ENCODE results near the gene UXS1. TPM values are rescaled to one million over a fixed set of nuclear protein-coding genes. Genes with fewer than 3 reads are reported as not detected.

Gene UXS1
- polyA plus RNA-seq, 3 donors, result 72.0 to 80.5 (median 72.5) TPM

DNA sequence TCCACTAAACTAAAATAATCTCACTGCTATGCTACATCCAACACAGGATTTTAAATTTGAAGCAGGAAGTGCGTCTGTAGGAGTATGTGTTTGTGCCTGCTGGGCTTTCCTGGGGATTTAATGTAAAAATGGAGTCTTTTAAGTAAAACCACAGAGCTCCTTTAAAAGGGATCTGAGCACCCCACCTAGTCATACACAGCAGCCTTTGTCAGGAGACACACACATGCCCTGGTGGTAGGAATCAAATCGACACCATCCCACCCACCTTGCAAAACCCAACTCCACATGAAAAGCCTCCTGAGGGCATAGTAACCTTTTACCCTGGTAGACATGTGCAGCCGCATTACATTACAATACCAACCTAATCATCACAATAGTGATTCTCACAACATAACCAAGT is 29.1 kb downstream of the UXS1 start:
- DNase-seq, result no peak

DNA sequence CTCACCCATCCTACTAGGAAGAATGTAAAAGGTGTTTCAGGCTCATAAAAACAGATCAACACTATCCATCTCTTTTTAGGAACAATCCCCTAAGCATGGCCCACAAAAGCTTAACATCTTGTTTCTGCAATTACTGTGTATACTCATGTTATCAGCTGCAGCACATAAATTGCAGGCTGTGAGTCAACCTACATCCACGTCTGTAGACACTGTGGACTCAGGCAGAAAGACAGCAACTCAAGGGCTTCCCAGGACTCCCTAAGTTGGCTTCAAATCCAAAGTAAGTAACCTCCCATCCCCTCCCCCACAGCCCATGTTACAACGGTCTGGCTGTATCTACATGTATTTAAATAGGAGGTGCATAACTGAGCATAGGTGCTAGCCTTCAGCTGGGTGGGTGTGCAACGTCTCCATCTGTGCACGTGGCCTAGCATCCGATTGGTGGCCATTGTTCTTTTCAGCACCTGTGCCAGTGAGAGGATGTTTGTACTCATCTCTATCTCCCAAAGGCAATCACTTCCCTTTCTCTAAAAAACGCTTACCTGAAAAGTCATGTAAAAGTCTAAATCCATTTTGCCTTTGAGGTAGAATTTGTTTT is 30.1 kb downstream of the UXS1 start:
- no peak for DNase-seq

DNA sequence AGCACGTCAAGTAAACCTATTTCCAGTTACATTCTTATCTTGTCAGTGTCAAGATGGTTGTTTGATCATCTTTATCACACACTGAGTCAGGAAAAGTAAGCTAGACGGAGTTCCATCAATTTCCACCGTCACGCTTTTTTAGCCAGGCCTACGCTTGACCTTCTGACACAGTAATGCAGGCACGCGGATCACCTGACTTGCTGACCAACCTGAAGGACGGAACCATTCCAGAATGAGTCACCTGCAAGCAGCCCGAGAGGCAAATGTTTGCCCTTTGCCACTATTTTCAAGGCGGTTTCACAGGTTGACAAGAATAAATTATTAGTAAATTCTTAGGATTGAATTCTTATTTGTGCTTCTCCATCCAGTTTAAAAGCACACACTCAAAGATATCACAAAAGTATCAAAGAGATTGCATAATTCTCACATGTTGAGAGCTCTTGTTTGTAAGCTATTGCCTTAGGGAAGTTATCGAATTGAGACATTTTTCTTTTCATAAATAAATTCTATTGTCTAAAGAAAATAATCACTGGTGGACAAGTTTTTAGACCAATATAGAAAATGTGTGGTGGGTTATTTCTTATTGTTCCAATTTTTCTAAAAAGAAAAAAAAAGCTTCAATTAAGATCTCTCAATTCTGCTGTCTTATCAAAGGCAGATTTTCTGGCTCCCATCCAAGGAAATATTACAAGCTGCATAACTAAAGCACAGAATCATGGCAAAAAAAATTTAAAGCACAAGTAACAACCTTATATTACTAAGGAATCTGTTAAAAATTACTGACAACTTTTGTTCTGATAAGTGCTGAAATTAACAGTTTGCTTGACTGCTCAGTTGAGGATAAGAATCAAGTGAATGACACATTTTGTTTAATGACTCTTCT is 31.9 kb downstream of the UXS1 start:
- DNase-seq, result peak; percentile 21

DNA sequence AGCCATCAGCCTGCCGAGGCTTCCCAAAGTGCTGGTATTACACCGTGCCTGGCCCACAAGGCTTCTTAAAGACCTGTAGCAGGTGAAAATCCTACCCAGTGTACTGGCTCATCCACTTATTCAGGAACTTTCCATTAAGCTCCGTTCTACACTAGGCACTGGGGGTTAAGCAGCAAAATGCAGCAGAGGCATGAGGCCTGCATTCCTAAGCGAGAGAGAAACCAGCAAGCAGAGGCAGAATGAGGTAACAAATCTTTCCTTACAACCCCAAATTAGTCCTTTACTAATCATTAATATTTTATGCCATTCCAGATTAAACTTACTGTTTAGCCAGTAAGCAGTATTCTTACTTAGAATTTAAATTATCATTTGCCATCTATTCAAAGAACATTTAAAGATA is 32.8 kb downstream of the UXS1 start:
- no peak for DNase-seq

DNA sequence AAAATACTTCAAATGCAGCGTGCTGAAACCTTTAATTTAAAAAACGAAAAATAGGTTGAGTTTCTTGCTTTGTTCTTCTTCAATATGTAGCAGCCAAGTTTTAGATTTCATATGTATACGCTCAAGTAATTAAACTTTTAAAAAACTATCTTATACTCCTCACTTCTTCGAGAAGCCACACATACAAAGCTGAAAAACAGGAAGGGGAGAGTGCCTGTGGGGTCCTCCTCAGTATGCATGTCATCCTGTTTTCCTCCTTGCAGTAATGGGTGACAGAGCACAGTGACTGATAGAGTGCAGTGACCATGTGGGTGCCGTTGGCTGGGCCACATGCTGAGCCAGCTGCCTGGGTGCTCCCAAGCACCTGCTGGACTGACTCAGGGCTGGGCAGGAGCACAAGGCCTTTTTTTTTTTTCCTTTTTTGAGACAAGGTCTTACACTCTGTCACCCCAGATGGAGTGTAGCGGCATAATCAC is 33.3 kb downstream of the UXS1 start:
- DNase-seq, result no peak

DNA sequence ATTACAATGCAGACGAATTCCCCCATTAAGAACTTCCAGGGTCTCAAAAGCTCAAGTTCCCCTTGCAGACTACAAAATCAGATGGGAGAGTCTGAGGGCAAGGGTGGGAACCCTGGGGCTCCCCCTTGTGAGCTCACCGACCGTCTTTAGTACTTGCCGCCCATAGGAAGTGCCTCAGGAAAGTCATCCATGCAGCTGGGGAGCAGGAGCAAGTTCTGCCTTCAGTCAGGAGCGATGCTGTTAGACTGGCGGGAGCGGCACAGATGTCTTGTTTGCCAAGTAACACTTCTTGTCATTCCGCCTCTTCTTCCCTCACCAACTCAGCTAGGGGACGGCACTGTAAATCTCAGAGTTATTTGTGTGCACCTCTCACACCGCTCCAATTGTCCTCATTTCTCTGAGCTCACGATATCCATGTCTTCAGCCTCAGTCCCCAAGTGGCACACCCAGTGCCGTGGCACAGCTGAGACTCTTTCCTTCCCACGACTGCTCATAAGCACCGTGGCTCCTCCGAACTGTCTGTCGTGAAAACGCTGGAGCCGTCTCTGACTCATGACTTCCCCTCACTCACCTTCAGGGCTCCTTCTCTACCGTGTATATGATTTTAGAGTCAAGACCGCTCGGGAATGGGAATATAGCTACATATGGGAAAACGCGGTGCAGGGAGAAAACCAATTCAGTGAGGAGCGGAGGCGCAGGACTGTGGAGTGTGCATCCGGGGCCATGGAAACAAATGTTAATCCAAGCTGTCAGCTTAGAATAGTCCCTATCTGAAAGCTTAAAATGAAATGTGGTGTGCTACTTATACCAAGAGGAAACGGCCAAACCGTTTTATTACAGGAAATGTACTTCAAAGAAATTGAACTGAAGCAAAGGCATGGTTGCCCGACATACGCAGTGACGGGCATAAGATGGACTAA is 34.0 kb downstream of the UXS1 start:
- DNase-seq, result no peak

DNA sequence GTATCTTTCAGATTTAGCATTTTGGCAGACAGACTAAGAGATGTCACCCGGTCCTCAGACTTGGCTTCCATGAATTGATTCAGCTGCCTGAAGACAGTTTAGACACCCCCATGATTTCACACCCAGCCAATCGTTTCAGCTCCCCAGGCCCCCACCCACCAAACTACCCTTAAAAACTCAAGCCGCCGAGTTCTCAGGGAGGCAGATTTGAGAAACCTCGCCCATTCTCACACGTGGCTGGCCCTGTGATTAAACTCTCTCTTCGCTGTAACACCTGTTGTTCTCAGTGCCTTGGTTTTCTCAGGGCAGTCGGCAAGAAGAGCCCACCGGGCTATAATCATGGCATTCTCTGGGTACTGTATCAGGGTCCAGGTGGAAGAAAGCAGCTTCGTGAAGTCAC is 35.2 kb downstream of the UXS1 start:
- DNase-seq, result no peak

DNA sequence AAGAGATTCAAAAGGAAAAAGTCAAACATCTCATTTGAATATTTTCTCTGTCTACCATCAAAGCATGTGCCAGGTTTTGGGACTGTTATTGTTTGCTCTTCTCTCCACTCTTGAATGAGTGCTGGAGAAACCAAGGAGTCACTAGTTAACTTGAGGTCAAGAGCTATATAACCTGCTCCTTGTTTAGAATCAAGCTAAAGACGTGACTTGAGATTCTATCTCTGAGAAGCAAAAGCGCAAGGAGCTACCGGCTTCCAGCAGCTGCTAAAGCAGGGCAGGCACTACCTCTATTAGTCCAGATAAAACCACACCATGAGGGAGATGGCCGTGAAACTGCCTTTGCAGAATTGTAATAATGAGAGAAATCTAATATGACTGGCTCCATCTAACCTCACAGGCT is 36.0 kb downstream of the UXS1 start:
- DNase-seq, result no peak

DNA sequence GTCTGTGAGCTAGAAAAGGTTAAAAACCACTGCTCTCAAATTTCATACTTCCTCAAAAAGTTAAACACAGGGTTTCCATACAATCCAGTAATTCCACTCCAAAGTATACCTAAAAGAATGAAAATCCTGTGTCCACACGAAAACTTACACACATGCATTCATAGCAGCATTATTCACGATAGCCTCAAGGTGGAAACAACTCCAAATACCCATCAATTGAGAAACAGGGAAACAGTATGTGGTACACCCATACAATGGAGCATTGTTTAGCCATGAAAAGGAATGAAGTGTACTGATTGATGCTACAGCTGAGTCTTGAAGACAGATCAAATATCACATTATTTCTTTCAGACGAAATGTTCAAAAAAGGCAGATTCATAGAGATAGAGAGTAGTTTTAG is 36.7 kb downstream of the UXS1 start:
- DNase-seq, result no peak

DNA sequence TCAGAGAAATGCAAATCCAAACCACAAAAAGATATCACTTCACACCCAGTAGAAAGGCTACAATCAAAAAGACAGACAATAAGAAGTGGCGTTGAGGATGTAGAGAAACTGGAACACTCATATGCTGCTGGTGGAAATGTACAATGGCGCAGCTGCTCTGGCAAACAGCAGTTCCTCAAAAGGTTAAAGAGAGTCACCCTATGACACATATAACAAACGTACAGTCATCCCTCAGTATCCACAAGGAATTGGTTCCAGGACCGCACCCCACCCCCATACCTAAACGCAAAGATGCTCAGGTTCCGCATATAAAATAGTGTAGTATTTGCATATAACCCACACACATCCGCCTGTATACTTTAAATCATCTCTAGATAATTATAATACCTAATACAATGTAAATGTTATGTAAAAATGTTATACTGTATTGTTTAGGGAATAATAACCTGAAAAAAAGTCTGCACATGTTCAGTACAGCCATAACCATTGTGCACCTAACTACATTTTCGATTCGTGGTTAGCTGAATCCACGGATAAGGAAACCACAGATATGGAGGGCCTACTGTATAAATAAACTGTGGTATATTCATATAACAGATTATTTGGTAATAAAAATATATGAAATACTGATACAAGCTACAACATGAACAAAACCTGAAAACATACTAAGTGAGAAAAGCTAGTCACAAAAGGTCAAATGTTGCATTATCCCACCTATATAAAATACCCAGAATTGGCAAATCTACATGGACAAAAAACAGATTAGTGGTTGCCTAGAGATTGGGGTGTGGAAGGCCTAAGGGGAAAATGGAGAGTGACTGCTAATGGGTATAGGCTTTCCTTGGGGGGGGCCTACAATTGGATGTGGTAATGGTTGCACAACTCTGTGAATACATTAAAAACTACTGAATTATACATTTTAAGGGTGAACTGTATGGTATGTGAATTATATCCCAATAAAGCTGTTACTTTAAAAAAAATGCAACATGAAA is 37.5 kb downstream of the UXS1 start:
- no peak for DNase-seq

DNA sequence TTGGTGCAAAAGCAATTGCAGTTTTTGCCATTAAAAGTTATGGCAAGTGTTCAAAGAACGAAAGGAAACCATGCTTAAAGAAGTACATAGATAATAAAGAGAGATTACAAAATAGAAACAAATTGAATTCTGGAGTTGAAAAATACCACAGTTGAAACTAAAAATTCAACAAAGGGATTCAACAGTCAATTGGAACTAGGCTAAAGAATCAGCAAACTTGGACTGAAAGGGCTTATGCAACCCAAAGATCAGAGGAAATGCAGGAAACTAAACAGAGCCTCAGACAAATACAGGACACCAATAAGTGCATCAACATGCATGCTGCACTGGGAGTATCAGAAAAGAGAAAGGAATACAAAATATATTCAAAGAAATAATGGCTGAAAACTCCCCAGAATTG is 40.3 kb downstream of the UXS1 start:
- DNase-seq, result no peak

DNA sequence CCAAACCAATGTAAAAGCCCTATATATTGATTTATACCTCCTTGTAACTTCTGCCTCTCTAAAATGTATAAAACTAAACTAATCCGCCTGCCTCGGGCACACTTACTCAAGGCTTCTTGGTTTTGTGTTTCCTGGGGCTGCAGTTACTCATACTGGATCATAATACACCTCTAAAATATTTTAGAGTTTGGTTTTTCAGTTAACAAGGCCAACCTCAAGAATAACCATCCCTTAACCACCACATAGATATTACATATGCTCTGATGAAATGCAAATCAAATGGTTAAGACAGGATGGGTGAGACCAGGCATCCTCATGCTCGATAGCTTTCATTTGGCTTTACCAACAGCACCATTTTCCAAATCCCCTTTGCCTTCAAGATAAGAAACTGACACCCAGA is 46.4 kb downstream of the UXS1 start:
- DNase-seq, result no peak

DNA sequence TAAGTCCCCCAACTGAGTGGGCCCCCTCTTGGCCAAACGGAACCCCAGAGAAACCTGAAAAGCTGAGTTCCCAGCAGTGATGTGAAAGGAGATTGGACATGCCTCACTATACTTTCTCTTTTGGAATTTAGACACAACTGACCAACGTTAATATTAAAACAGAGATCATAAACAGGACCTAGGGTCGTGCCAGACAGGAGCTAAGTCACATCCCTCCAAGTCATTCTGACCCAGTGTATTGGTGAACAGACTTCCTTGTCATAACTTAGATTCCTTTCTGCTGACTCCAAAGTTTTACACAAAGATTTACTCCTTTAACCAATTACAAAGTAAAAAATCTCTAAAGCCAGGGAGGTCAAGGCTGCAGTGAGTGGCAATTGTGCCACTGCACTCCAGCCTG is 46.9 kb downstream of the UXS1 start:
- no peak for DNase-seq

DNA sequence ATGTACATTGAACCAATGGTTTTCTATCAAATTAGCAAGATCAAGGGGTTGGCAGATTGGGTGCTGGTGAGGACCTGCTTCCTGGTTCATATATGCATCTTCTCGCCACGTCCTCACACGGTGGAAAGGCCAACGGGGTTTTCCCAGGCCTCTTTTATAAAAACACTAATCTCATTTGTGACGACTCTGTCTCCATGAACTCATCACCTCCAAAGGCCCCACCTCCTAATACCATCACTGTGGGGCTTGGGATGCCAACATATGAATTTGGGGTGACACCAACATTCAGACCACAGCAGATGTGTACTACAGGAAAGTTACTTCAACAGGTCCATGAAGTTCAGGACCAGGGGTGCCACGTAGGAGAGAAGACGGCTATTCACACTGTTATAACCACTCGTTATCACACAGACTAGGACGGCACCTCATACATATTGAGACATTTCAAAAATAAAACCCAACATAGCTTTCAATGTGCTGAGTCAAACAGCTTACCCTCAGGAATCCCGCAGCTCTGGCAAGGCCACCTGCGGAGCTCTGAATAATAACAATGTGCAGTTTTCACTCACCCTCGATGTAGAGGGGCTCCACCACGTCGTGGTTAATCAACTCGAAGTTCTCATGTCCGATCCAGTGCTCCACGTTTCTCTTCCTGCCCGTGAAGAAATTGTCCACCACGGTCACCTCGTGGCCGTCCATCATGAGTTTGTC is 49.3 kb downstream of the UXS1 start:
- DNase-seq, result no peak

DNA sequence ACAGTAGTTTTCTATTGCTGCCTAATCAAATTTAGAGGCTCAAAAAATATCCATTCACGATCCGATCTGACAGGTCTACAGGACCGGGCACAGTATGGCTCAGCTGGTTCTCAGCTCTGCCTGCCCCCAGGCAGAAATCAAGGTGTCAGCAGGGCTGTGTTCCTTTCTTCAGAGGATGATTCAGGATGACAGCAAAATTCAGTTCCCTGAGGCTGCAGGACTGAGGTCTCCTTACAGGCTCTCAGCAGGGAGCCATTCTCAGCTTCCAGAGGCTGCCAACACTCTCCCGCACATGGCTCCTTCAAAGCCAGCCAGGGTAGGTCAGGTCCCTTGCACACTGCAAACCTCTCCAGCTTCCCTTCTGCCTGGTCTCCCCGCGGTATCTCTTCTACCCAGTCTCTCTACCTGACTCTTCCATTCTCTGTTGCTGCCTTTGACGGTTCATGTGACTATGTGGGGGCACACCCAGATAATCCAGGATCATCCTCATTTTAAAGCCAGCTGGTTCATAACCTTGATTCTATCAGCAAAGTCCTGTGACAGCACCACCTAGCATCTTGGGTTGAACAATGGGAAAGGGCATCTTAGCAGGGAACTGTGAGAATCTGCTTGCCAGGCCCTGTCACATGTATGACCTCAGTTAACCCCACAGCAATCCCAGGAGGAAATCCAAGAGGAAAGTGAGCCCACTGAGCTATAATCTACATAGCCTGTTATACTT is 50.4 kb downstream of the UXS1 start:
- no peak for DNase-seq

DNA sequence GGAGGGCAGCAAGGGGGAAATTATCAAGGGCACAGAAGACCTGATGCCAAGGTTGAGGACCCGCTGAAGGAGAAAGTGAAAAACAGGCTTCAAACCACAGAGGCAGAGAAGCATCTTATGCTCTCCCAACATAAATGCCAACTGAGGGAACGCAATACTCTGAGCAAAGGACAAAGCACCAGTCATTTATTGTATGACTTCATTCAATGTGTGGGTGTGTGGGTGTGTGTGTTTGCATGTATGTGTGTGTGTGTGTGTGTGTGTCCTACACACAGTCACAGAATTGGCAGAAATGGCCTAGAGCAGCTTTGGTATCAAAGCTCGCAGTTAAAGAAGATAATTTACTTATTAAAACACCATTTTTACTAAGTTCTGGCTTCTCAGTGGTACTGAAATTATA is 51.4 kb downstream of the UXS1 start:
- DNase-seq, result no peak

DNA sequence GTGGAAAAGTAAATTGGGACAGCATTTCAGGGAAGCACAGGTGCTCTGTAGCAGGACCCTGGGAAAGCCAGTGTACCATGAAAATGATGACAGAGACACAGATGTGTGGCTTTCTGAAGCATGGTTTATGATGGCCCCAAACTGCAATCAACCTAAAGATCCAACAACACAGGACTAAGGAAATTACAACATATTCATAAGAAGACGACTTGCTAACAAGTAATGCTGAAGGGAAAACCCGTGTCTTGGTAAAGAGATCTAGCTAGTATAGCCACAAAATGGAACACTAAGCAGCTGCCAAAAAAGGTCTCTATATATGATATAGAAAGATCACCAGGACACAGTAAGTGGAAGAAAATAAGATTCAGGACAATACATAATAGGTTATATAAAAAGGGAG is 53.2 kb downstream of the UXS1 start:
- DNase-seq, result no peak

DNA sequence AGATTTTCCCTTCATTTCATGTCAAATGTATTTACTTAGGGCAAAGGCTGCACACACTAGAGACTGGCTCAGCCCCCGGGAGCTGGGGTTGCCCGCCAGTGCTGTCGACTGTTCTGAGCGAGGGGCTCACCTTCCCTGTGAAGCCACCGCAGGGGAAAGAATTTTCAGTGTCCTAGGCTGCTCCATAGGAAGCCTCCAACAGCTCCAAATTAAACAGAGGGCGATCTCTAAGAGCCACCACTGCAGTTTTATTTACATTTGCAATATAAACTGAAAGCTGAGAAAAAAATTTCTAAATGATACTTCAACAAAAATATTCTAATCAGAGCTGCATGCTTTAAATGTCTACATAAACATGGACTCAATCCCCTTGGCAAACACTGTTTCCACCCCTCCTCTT is 54.0 kb downstream of the UXS1 start:
- DNase-seq, result no peak

DNA sequence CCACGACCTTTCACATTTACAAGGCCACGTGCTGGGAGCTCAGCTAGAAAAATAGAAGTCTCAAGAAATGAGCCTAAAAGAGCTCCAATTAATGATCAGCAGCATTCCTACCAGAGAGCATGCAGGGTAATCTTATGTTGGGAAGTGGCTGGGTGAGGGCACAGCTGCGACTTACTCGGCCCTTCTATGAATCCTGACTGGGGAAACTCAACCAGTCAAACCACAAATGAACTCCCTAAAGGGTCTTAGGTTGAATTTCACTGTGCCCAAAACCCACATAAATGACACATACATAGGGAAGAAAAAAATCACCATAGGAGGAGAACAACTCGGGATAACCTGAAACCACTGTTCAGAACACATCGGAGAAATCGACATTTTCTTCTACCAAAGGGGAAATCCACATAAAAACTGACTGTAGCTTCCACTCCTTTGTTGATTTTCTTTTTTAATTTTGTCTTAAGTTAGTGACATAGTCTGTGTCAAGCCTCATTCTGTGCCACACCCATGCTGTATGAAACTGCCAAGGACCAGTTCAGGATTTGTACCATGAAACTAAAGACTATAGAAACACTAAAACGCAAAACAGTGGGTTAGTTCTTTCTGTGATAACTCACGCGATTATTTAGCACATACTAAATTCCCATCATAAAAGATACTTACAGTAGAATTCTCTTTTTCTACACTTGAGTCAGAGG is 54.7 kb downstream of the UXS1 start:
- DNase-seq, result no peak

Measured in renal pelvis (tissue), 4 donors.